ENCODE results near the gene ARHGAP32. TPM values are rescaled to one million over a fixed set of nuclear protein-coding genes. Genes with fewer than 3 reads are reported as not detected.

ARHGAP32 gene
- total RNA-seq (1 to 10 TPM; 6.5 to 9.6 TPM), polyA plus RNA-seq (1 to 10 TPM in 1 of 2 donors, under 1 TPM in 1; 0.18 to 1.4 TPM)

GRCh38 chr11:129192150-129192549 lies at the start of gene ARHGAP32:
Gene ARHGAP32 (minus strand): TSS chr11:129192325. CDS start chr11:129192198, 127 bp downstream.
- no peak within 1 kb of the TSS for H3K27ac Mint-ChIP-seq

GRCh38 chr11:129239207-129239606 lies 47.1 kb upstream of the ARHGAP32 start:
- no peaks in the 10 kb centered on the region for H3K36me3 Mint-ChIP-seq
- H3K4me3 ChIP-seq (ENCODE audit: low read length in 2 of 2): no peak overlapping the region
- H3K4me1 ChIP-seq (ENCODE audit: insufficient read depth, low read length): no peaks in the 10 kb centered on the region
- POLR2A ChIA-PET (ENCODE audit: partially characterized antibody): no interaction called here
- CTCF ChIA-PET (ENCODE audit: partially characterized antibody): no interaction called here
- H3K4me3 Mint-ChIP-seq: no peak overlapping the region
- no peaks in the 10 kb centered on the region for H3K36me3 ChIP-seq (ENCODE audit: insufficient read depth, low read length)
- H3K9me3 ChIP-seq (ENCODE audit: control insufficient read depth in 1 of 2, low read length in 2 of 2): no peaks in the 10 kb centered on the region
- DNase-seq: no peak
- H3K27ac ChIP-seq (ENCODE audit: low read depth, low read length): no peak overlapping the region
- H3K27ac Mint-ChIP-seq: no peak overlapping the region
- no peaks in the 10 kb centered on the region for H3K27me3 ChIP-seq (ENCODE audit: insufficient read depth, low read length)
- H3K4me1 Mint-ChIP-seq: no peaks in the 10 kb centered on the region
- H3K27me3 Mint-ChIP-seq: no peaks in the 10 kb centered on the region
- intact Hi-C loops (cut with micrococcal nuclease): no loop called here
- peaks cover 0 to 2% (median 0%) of the 10 kb centered on the region in 8 donors for H3K9me3 Mint-ChIP-seq

More at GRCh38 chr11:129192150-129192549, at the start of gene ARHGAP32:
- intact Hi-C loops (cut with micrococcal nuclease): no loop called here
- Histone ChIP-seq H3K4me1 (ENCODE audit: insufficient read depth, low read length) (no peaks in the 10 kb centered on the region), H3K27me3 (ENCODE audit: insufficient read depth, low read length) (no peaks in the 10 kb centered on the region), H3K27ac (ENCODE audit: low read depth, low read length) (no peak within 1 kb of the TSS), H3K36me3 (ENCODE audit: insufficient read depth, low read length) (no peaks in the 10 kb centered on the region), H3K9me3 (ENCODE audit: control insufficient read depth in 1 of 2, low read length in 2 of 2) (no peaks in the 10 kb centered on the region), H3K4me3 (ENCODE audit: low read length in 2 of 2) (no peak within 1 kb of the TSS)
- Mint-ChIP-seq H3K4me1 (no peaks in the 10 kb centered on the region), H3K4me3 (no peak within 1 kb of the TSS), H3K9me3 (peaks cover 0 to 7% (median 3%) of the 10 kb centered on the region in 8 donors), H3K27me3 (no peaks in the 10 kb centered on the region), H3K36me3 (no peaks in the 10 kb centered on the region)
- CTCF ChIA-PET (ENCODE audit: partially characterized antibody): no interaction called here
- POLR2A ChIA-PET (ENCODE audit: partially characterized antibody): no interaction called here
- DNase-seq: peak in 1 of 5 donors; percentile 0

- no peak overlapping the region for H3K4me3 Mint-ChIP-seq
- Histone ChIP-seq H3K9me3 (ENCODE audit: control insufficient read depth in 1 of 2, low read length in 2 of 2) (no peaks in the 10 kb centered on the region), H3K27ac (ENCODE audit: low read depth, low read length) (no peak overlapping the region), H3K36me3 (ENCODE audit: insufficient read depth, low read length) (no peaks in the 10 kb centered on the region), H3K27me3 (ENCODE audit: insufficient read depth, low read length) (no peaks in the 10 kb centered on the region), H3K4me1 (ENCODE audit: insufficient read depth, low read length) (no peaks in the 10 kb centered on the region), H3K4me3 (ENCODE audit: low read length in 2 of 2) (no peak overlapping the region)
- H3K27me3 Mint-ChIP-seq: no peaks in the 10 kb centered on the region
- CTCF ChIA-PET (ENCODE audit: partially characterized antibody): no interaction called here
- no peaks in the 10 kb centered on the region for H3K4me1 Mint-ChIP-seq
- H3K9me3 Mint-ChIP-seq: peaks cover 0 to 2% (median 0%) of the 10 kb centered on the region in 8 donors
- DNase-seq: no peak
- no peak overlapping the region for H3K27ac Mint-ChIP-seq
- H3K36me3 Mint-ChIP-seq: no peaks in the 10 kb centered on the region
- POLR2A ChIA-PET (ENCODE audit: partially characterized antibody): no interaction called here
- intact Hi-C loops (cut with micrococcal nuclease): no loop called here
Observed at GRCh38 chr11:129237880-129238638, 45.9 kb upstream of the ARHGAP32 start.

GRCh38 chr11:129237456-129237855 lies 45.3 kb upstream of the ARHGAP32 start:
- Mint-ChIP-seq H3K4me3 (no peak overlapping the region), H3K36me3 (no peaks in the 10 kb centered on the region), H3K27me3 (no peaks in the 10 kb centered on the region), H3K27ac (no peak overlapping the region), H3K4me1 (no peaks in the 10 kb centered on the region), H3K9me3 (peaks cover 0 to 2% (median 0%) of the 10 kb centered on the region in 8 donors)
- POLR2A ChIA-PET (ENCODE audit: partially characterized antibody): no interaction called here
- H3K4me3 ChIP-seq (ENCODE audit: low read length in 2 of 2): no peak overlapping the region
- H3K27me3 ChIP-seq (ENCODE audit: insufficient read depth, low read length): no peaks in the 10 kb centered on the region
- intact Hi-C loops (cut with micrococcal nuclease): no loop called here
- CTCF ChIA-PET (ENCODE audit: partially characterized antibody): no interaction called here
- H3K9me3 ChIP-seq (ENCODE audit: control insufficient read depth in 1 of 2, low read length in 2 of 2): no peaks in the 10 kb centered on the region
- no peak overlapping the region for H3K27ac ChIP-seq (ENCODE audit: low read depth, low read length)
- H3K4me1 ChIP-seq (ENCODE audit: insufficient read depth, low read length): no peaks in the 10 kb centered on the region
- H3K36me3 ChIP-seq (ENCODE audit: insufficient read depth, low read length): no peaks in the 10 kb centered on the region
- DNase-seq: no peak

GRCh38 chr11:129236850-129237249 lies 44.7 kb upstream of the ARHGAP32 start:
- Mint-ChIP-seq H3K27me3 (no peaks in the 10 kb centered on the region), H3K9me3 (peaks cover 0 to 2% (median 0%) of the 10 kb centered on the region in 8 donors), H3K4me1 (no peaks in the 10 kb centered on the region), H3K36me3 (no peaks in the 10 kb centered on the region), H3K4me3 (no peak overlapping the region), H3K27ac (no peak overlapping the region)
- no peak overlapping the region for H3K4me3 ChIP-seq (ENCODE audit: low read length in 2 of 2)
- POLR2A ChIA-PET (ENCODE audit: partially characterized antibody): no interaction called here
- no peaks in the 10 kb centered on the region for H3K36me3 ChIP-seq (ENCODE audit: insufficient read depth, low read length)
- CTCF ChIA-PET (ENCODE audit: partially characterized antibody): no interaction called here
- H3K4me1 ChIP-seq (ENCODE audit: insufficient read depth, low read length): no peaks in the 10 kb centered on the region
- H3K27ac ChIP-seq (ENCODE audit: low read depth, low read length): no peak overlapping the region
- H3K27me3 ChIP-seq (ENCODE audit: insufficient read depth, low read length): no peaks in the 10 kb centered on the region
- H3K9me3 ChIP-seq (ENCODE audit: control insufficient read depth in 1 of 2, low read length in 2 of 2): no peaks in the 10 kb centered on the region
- DNase-seq: no peak
- intact Hi-C loops (cut with micrococcal nuclease): no loop called here

- Histone ChIP-seq H3K27ac (ENCODE audit: low read depth, low read length) (no peak overlapping the region), H3K4me1 (ENCODE audit: insufficient read depth, low read length) (no peaks in the 10 kb centered on the region), H3K27me3 (ENCODE audit: insufficient read depth, low read length) (no peaks in the 10 kb centered on the region), H3K36me3 (ENCODE audit: insufficient read depth, low read length) (no peaks in the 10 kb centered on the region), H3K4me3 (ENCODE audit: low read length in 2 of 2) (no peak overlapping the region), H3K9me3 (ENCODE audit: control insufficient read depth in 1 of 2, low read length in 2 of 2) (no peaks in the 10 kb centered on the region)
- ChIA-PET POLR2A (ENCODE audit: partially characterized antibody) (no interaction called here), CTCF (ENCODE audit: partially characterized antibody) (no interaction called here)
- intact Hi-C loops (cut with micrococcal nuclease): loop anchor here (5.0 kb wide), 1 partner anchor 82 kb away; no protein-coding TSS in a partner anchor
- no peak overlapping the region for H3K4me3 Mint-ChIP-seq
- no peak overlapping the region for H3K27ac Mint-ChIP-seq
- H3K9me3 Mint-ChIP-seq: peaks cover 0 to 2% (median 0%) of the 10 kb centered on the region in 8 donors
- no peaks in the 10 kb centered on the region for H3K36me3 Mint-ChIP-seq
- H3K4me1 Mint-ChIP-seq: no peaks in the 10 kb centered on the region
- no peaks in the 10 kb centered on the region for H3K27me3 Mint-ChIP-seq
- DNase-seq: no peak
Observed at GRCh38 chr11:129234978-129235377, 42.9 kb upstream of the ARHGAP32 start.

- CTCF ChIA-PET (ENCODE audit: partially characterized antibody): interaction anchor here (1.0 to 3.5 kb wide), 2 partner anchors 99 to 102 kb away, joined by 3 to 22 read pairs; no protein-coding TSS in a partner anchor
- Mint-ChIP-seq H3K4me1 (no peaks in the 10 kb centered on the region), H3K27me3 (peaks cover 0 to 2% of the 10 kb centered on the region in 2 donors), H3K9me3 (peaks cover 0 to 29% (median 20%) of the 10 kb centered on the region in 8 donors), H3K27ac (no peak overlapping the region), H3K36me3 (no peaks in the 10 kb centered on the region), H3K4me3 (no peak overlapping the region)
- no peaks in the 10 kb centered on the region for H3K36me3 ChIP-seq (ENCODE audit: insufficient read depth, low read length)
- H3K27ac ChIP-seq (ENCODE audit: low read depth, low read length): no peak overlapping the region
- POLR2A ChIA-PET (ENCODE audit: partially characterized antibody): no interaction called here
- no peak for DNase-seq
- no peaks in the 10 kb centered on the region for H3K4me1 ChIP-seq (ENCODE audit: insufficient read depth, low read length)
- peaks cover 0 to 4% of the 10 kb centered on the region in 2 donors for H3K9me3 ChIP-seq (ENCODE audit: control insufficient read depth in 1 of 2, low read length in 2 of 2)
- no peaks in the 10 kb centered on the region for H3K27me3 ChIP-seq (ENCODE audit: insufficient read depth, low read length)
- intact Hi-C loops (cut with micrococcal nuclease): loop anchor here (1.0 to 5.0 kb wide), 3 partner anchors 87 to 467 kb away; no protein-coding TSS in a partner anchor
- no peak overlapping the region for H3K4me3 ChIP-seq (ENCODE audit: low read length in 2 of 2)
Observed at GRCh38 chr11:129230006-129230405, 37.9 kb upstream of the ARHGAP32 start.

All from CD4-positive, alpha-beta memory T cell (primary cell).